K562 (cell line): ENCODE data around the gene GPR176. TPM values are rescaled to one million over a fixed set of nuclear protein-coding genes. Genes with fewer than 3 reads are reported as not detected.

ENCODE experiments used
- ATAC-seq: fragments of 200-7000 bp; cut with Tn5 transposase; 3 replicates; pipeline ENCODE4 v1.9.1; 2020; ENCODE audit warnings: moderate library complexity
- BruUV-seq: library from RNA; stranded (reverse); fragments of 400-500 nt; replicated peaks from 2 replicates; lab custom pipeline; 2021; lab: Mats Ljungman, UMichigan
- CTCF ChIA-PET: fragments of 300-600 bp; formaldehyde crosslinking; extraction: SDS; loops from one replicate; lab custom pipeline; 2021; ENCODE audit warnings: low intra/inter-chr PET ratio; lab: Yijun Ruan, JAX
- POLR2A ChIA-PET: fragments of 300-600, 350-650 bp; sonication (Branson Sonifier 250); formaldehyde crosslinking; extraction: SDS; loops from one replicate; lab custom pipeline; 2021; ENCODE audit warnings: antibody characterized with exemption, inconsistent platforms; lab: Yijun Ruan, JAX
- DNase-seq, 4 experiments: peaks; one replicate each; pipeline versions ENCODE4 v3.0.0 to v3.0.0-alpha.2; 2011 to 2018; ENCODE audit warnings: low spot score in 3 of 4, mixed read lengths in 3 of 4; ENCODE audit errors: extremely low read depth in 1 of 4
- FAIRE-seq: peaks from 2 replicates; lab custom pipeline; 2011; peaks lifted over from hg19 to GRCh38; lab: Jason Lieb, UNC
- H2AFZ ChIP-seq: 2 replicates; pipeline ENCODE4 v1.6.0; 2011; ENCODE audit warnings: low read depth, low read length, control low read depth, inconsistent platforms
- H3K27ac ChIP-seq: fragments of 200-600 bp; 3 replicates; pipeline ENCODE4 v1.8.0; 2011; ENCODE audit warnings: low read depth, mild to moderate bottlenecking, control low read depth, inconsistent platforms, low read length, moderate library complexity, mixed read lengths; ENCODE audit errors: extremely low read depth
- H3K27me3 ChIP-seq, 2 experiments: fragments of 300-600 bp in 1 of 2; 2 replicates in 1 of 2; 3 replicates in 1 of 2; pipeline versions ENCODE4 v1.6.0 to v1.8.0; 2011; ENCODE audit warnings: inconsistent platforms in 2 of 2, low read length in 2 of 2, mild to moderate bottlenecking in 1 of 2, mixed read lengths in 1 of 2, moderate library complexity in 1 of 2; ENCODE audit not compliant: control insufficient read depth in 2 of 2, insufficient read depth in 2 of 2
- H3K36me3 ChIP-seq: fragments of 300-600 bp; 3 replicates; pipeline ENCODE4 v1.8.0; 2011; ENCODE audit warnings: mild to moderate bottlenecking, low read length, inconsistent platforms; ENCODE audit not compliant: control insufficient read depth, insufficient read depth
- H3K4me1 ChIP-seq, 2 experiments: fragments of 200-600 bp in 1 of 2; replicated peaks in 1 of 2; 2 replicates in 1 of 2; 3 replicates in 1 of 2; pipeline versions ENCODE4 v1.5.1 to v1.8.0; 2011; ENCODE audit warnings: inconsistent platforms in 2 of 2, low read length in 2 of 2, mild to moderate bottlenecking in 1 of 2, mixed read lengths in 1 of 2, moderate library complexity in 1 of 2; ENCODE audit not compliant: control insufficient read depth in 2 of 2, insufficient read depth in 2 of 2
- H3K4me2 ChIP-seq: 2 replicates; pipeline ENCODE4 v1.6.1; 2011; ENCODE audit warnings: low read length, control low read depth, inconsistent platforms, mixed read lengths; ENCODE audit not compliant: insufficient read depth
- H3K4me3 ChIP-seq: fragments of 200-600 bp; sonication (generic), shearing (Covaris generic); 2 replicates; pipeline ENCODE4 v1.5.1; 2016; ENCODE audit warnings: control low read depth, inconsistent platforms
- H3K79me2 ChIP-seq: fragments of 200-600 bp; 3 replicates; pipeline ENCODE4 v1.8.0; 2011; ENCODE audit warnings: low read length, inconsistent platforms; ENCODE audit not compliant: control insufficient read depth, insufficient read depth
- H3K9ac ChIP-seq, 2 experiments: 2 replicates each; pipeline versions ENCODE4 v1.6.0 to v1.6.1; 2011; ENCODE audit warnings: low read depth in 2 of 2, low read length in 2 of 2, control low read depth in 1 of 2, inconsistent platforms in 1 of 2, mild to moderate bottlenecking in 1 of 2, mixed read lengths in 1 of 2; ENCODE audit not compliant: insufficient read depth in 1 of 2
- H3K9me1 ChIP-seq: one replicate; pipeline ENCODE4 v1.6.0; 2011; ENCODE audit warnings: inconsistent platforms, mild to moderate bottlenecking, low read length, moderate library complexity; ENCODE audit not compliant: control insufficient read depth, insufficient read depth
- H3K9me3 ChIP-seq: replicated peaks from 2 replicates; pipeline ENCODE4 v1.5.1; 2011; ENCODE audit warnings: low read depth, low read length, inconsistent platforms; ENCODE audit not compliant: control insufficient read depth, insufficient read depth
- H4K20me1 ChIP-seq: replicated peaks from 2 replicates; pipeline ENCODE4 v1.6.1; 2011; ENCODE audit warnings: low read length, inconsistent platforms, mixed read lengths; ENCODE audit not compliant: control insufficient read depth, insufficient read depth
- ARNT ChIP-seq, 2 experiments: fragments of 450-650 bp; IDR thresholded peaks; 2 replicates each; pipeline ENCODE4 v1.6.1; 2016; ENCODE audit warnings: mild to moderate bottlenecking in 1 of 2
- ETV1 ChIP-seq: fragments of 450-650 bp; conservative IDR thresholded peaks from 2 replicates; pipeline ENCODE4 v1.6.1; 2016; ENCODE audit warnings: missing genetic modification characterization, control low read depth, low read depth, missing compliant biosample characterization
- FOXP4 ChIP-seq: sonication (generic); formaldehyde crosslinking; IDR thresholded peaks from 2 replicates; pipeline ENCODE4 v1.8.0; 2022; ENCODE audit warnings: mild to moderate bottlenecking, missing genetic modification reagents, borderline replicate concordance
- ILK ChIP-seq: fragments of 450-650 bp; IDR thresholded peaks from 2 replicates; pipeline ENCODE4 v1.6.1; 2016; ENCODE audit warnings: missing genetic modification characterization, low read depth, mild to moderate bottlenecking, missing compliant biosample characterization, moderate library complexity, borderline replicate concordance
- MTA3 ChIP-seq: fragments of 450-650 bp; formaldehyde crosslinking; IDR thresholded peaks from 2 replicates; pipeline ENCODE4 v1.6.1; 2017; ENCODE audit warnings: mild to moderate bottlenecking, borderline replicate concordance
- NFXL1 ChIP-seq: fragments of 450-650 bp; formaldehyde crosslinking; IDR thresholded peaks from 2 replicates; pipeline ENCODE4 v1.4.0; 2021; ENCODE audit warnings: mild to moderate bottlenecking
- RBM25 ChIP-seq: fragments of 200-400 bp; formaldehyde crosslinking; IDR thresholded peaks from 2 replicates; pipeline ENCODE4 v1.6.1; 2018; ENCODE audit warnings: low read length, low read depth, moderate library complexity; ENCODE audit not compliant: severe bottlenecking
- SAFB2 ChIP-seq: fragments of 200-400 bp; formaldehyde crosslinking; IDR thresholded peaks from 2 replicates; pipeline ENCODE4 v1.6.1; 2018; ENCODE audit warnings: borderline replicate concordance, low read length, low read depth, moderate library complexity; ENCODE audit not compliant: severe bottlenecking
- ZKSCAN1 ChIP-seq: fragments of 150-350 bp; IDR thresholded peaks from 2 replicates; pipeline ENCODE4 v1.6.1; 2016; ENCODE audit warnings: low read depth, low read length
- ZNF384 ChIP-seq: IDR thresholded peaks from 2 replicates; pipeline ENCODE4 v1.6.1; 2012; ENCODE audit warnings: low read depth, low read length, improper control_type of control experiment
- WGBS: fragments of 100-300 bp; shearing (Covaris generic); methylation state at CpG from one replicate; pipeline ENCODE4 v1.1.6; 2016; ENCODE audit warnings: low coverage, mixed read lengths; ENCODE audit not compliant: insufficient coverage; ENCODE audit errors: missing lambda C conversion rate; 5-methylcytosine and 5-hydroxymethylcytosine counted together
- in situ Hi-C: fragments of 300-500 bp; cut with MboI; formaldehyde crosslinking; loops from 4 replicates; pipeline ENCODE4 v1.15.0; 2018; ENCODE audit warnings: inconsistent platforms, mixed read lengths
- intact Hi-C: fragments of 100-400 bp; cut with micrococcal nuclease; formaldehyde crosslinking; loops from 2 replicates; pipeline ENCODE4 v1.14.2; 2022
- polyA plus RNA-seq, 8 experiments: library from polyadenylated mRNA; depleted of rRNA in 4 of 8; stranded (reverse) in 5 of 8; unstranded in 3 of 8; fragments of >200 nt; fragmentation: Nextera tagmentation in 2 of 8; fragmentation: Illumina TruSeq in 1 of 8; extraction: Ambion mirVana in 2 of 8; extraction: Trizol in 1 of 8; gene quantifications; 2 replicates each; pipeline versions ENCODE4 v1.2.1 to v1.2.3, GENCODE V29; 2011 to 2014; ENCODE audit warnings: inconsistent platforms in 1 of 8, missing spikeins in 1 of 8
- total RNA-seq, 7 experiments: library from RNA; depleted of rRNA in 6 of 7; stranded (reverse); fragments of >200 nt in 6 of 7; fragmentation: Illumina TruSeq in 2 of 7; extraction: Trizol in 2 of 7; gene quantifications; 2 replicates each; pipeline versions ENCODE4 v1.2.1 to v1.2.3, GENCODE V29; 2011 to 2021; ENCODE audit warnings: low replicate concordance in 1 of 7
- TF ChIP-seq, protein P1 (sequence below): fragments of 450-650 bp; formaldehyde crosslinking; IDR thresholded peaks from 2 replicates; pipeline ENCODE4 v1.4.0; 2020; ENCODE audit warnings: mild to moderate bottlenecking, moderate library complexity
- TF ChIP-seq, protein P2 (sequence below): fragments of 450-650 bp; formaldehyde crosslinking; IDR thresholded peaks from 2 replicates; pipeline ENCODE4 v1.4.0; 2020; ENCODE audit warnings: mild to moderate bottlenecking, moderate library complexity
- TF ChIP-seq, protein P3 (sequence below): fragments of 250-450 bp; sonication (Bioruptor Pico); IDR thresholded peaks from 2 replicates; pipeline ENCODE4 v1.8.0; 2022; ENCODE audit warnings: inconsistent platforms, mild to moderate bottlenecking, moderate library complexity, borderline replicate concordance

Gene GPR176
- total and polyA plus RNA-seq, 9 of the 15 experiments (the other 6 are each of a cell fraction or from before 2014, with no cell fraction given): 0.03 to 1.2 (median 0.76) TPM

- Histone ChIP-seq H3K79me2 (peaks cover 13% of the 10 kb centered on the region), H3K9ac (no peak overlapping the region), H3K9me3 (no peaks in the 10 kb centered on the region; the same call in 1 of the 2 replicates), H3K9me1 (no peaks in the 10 kb centered on the region), H3K27ac (peak overlapping the region; percentile 59; the same call in 2 of the 3 replicates), H3K27me3 (no peaks in the 10 kb centered on the region), H3K4me1 (peaks cover 0 to 8% of the 10 kb centered on the region in 2 experiments; a peak in 3 of 5 replicates), H2AFZ (peak overlapping the region; percentile 96), H4K20me1 (no peaks in the 10 kb centered on the region), H3K4me3 (no peak overlapping the region), H3K36me3 (no peaks in the 10 kb centered on the region), H3K4me2 (peak overlapping the region; percentile 74; the same call in 1 of the 2 replicates)
- ChIA-PET POLR2A (interaction anchor here (0.6 to 1.7 kb wide), 2 partner anchors 14 to 326 kb away, joined by 3 read pairs; no protein-coding TSS in a partner anchor), CTCF (no interaction called here)
- no peak for DNase-seq
- intact Hi-C loops (no loop called here), in situ Hi-C loops (loop anchor here (25.0 kb wide), 1 partner anchor 231 kb away; no protein-coding TSS in a partner anchor)
- no TSS peak for BruUV-seq
- FAIRE-seq: no peak
- WGBS: 71% methylated on average over 4 of the region's 4 CpGs
- ATAC-seq: no peak
- TF ChIP-seq ZNF384 (no peak), FOXP4 (CRISPR knock-in tag) (no peak), NFXL1 (CRISPR knock-in tag) (no peak), ILK (no peak), ZKSCAN1 (no peak), ETV1 (tag) (no peak), MTA3 (no peak), ARNT (IDR thresholded peaks at IDR 0.05) (no peak), SAFB2 (no peak), RBM25 (peak; percentile 72)
- TF ChIP-seq, protein P1, sequence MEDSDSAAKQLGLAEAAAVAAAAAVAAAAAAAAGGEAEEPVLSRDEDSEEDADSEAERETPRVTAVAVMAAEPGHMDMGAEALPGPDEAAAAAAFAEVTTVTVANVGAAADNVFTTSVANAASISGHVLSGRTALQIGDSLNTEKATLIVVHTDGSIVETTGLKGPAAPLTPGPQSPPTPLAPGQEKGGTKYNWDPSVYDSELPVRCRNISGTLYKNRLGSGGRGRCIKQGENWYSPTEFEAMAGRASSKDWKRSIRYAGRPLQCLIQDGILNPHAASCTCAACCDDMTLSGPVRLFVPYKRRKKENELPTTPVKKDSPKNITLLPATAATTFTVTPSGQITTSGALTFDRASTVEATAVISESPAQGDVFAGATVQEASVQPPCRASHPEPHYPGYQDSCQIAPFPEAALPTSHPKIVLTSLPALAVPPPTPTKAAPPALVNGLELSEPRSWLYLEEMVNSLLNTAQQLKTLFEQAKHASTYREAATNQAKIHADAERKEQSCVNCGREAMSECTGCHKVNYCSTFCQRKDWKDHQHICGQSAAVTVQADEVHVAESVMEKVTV (CRISPR knock-in tag): no peak
- TF ChIP-seq, protein P2, sequence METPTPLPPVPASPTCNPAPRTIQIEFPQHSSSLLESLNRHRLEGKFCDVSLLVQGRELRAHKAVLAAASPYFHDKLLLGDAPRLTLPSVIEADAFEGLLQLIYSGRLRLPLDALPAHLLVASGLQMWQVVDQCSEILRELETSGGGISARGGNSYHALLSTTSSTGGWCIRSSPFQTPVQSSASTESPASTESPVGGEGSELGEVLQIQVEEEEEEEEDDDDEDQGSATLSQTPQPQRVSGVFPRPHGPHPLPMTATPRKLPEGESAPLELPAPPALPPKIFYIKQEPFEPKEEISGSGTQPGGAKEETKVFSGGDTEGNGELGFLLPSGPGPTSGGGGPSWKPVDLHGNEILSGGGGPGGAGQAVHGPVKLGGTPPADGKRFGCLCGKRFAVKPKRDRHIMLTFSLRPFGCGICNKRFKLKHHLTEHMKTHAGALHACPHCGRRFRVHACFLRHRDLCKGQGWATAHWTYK: no peak
- TF ChIP-seq, protein P3, sequence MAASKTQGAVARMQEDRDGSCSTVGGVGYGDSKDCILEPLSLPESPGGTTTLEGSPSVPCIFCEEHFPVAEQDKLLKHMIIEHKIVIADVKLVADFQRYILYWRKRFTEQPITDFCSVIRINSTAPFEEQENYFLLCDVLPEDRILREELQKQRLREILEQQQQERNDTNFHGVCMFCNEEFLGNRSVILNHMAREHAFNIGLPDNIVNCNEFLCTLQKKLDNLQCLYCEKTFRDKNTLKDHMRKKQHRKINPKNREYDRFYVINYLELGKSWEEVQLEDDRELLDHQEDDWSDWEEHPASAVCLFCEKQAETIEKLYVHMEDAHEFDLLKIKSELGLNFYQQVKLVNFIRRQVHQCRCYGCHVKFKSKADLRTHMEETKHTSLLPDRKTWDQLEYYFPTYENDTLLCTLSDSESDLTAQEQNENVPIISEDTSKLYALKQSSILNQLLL (CRISPR knock-in tag): no peak
These were observed 138.7 kb downstream of the GPR176 start for GRCh38 chr15:39781147-39781966.
